Measurements from ENCODE around the gene FAM76B. TPM values are rescaled to one million over a fixed set of nuclear protein-coding genes. Genes with fewer than 3 reads are reported as not detected.

Gene FAM76B
- total RNA-seq, 1 experiment from 2014 or later = 13.3 TPM

DNA sequence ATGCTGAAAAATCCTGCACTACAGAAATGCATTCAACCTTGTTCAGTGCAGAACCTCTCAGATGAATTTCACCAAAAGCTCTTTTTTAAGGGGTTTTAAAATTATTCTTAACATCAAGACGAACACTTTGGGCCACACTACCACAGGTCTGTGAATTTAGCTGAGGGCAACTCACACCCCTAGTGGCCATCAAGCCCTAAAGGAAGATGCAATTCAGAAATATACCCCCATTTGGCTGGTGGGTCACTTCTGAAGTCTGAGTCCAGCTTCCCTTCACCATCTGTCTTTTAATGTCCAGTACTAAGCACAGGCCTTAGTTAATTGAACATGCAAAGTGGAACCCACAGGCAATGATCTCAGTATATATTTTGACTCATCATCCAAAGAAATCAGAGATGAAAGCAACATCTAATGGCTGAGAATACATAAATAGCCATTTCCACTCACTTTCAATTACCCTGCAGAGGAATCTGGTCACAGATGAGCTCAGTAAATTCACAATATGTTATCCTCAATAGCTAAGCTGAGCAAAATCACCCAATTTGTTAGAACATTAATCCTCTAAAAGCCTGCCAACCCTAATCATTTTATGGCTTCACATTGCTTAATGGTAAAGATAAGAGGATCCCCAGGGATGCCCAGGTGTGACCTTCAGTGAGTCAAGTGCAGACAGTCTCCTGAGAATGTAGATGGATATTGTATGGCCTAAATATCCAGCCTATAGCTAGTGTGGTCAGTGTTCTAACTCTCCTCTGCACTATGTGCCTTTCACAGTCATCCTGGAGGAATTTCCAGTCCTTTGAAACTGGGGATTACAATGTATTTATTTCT, 50.3 kb downstream of the FAM76B start:
- DNase-seq (no peak), ATAC-seq (no peak)
- Histone ChIP-seq H3K9me2 (replicated peaks; ENCODE audit: low read length) (no peaks in the 10 kb centered on the region), H3K27me3 (ENCODE audit: low read length) (peaks cover 40% of the 10 kb centered on the region), H2AFZ (ENCODE audit: low read length) (no peak overlapping the region), H4K20me1 (ENCODE audit: low read length) (no peaks in the 10 kb centered on the region), H3K9ac (ENCODE audit: low read length) (no peak overlapping the region), H3K4me2 (ENCODE audit: low read length) (no peak overlapping the region), H3F3A (ENCODE audit: low read length, unreplicated experiment) (no peaks in the 10 kb centered on the region), H3K36me3 (ENCODE audit: low read depth, low read length) (no peaks in the 10 kb centered on the region), H3K79me2 (ENCODE audit: low read length) (no peaks in the 10 kb centered on the region), H3K9me3 (ENCODE audit: low read length) (no peaks in the 10 kb centered on the region), H3K4me3 (ENCODE audit: low read length) (no peak overlapping the region), H3K4me1 (ENCODE audit: insufficient read depth, low read length) (no peaks in the 10 kb centered on the region), H3K27ac (ENCODE audit: low read length) (no peak overlapping the region)
- intact Hi-C loops (cut with micrococcal nuclease) = no loop called here
- POLR2A ChIA-PET (ENCODE audit: unreplicated experiment) = no interaction called here
- no TSS peak for BruUV-seq (replicated peaks)
- CTCF ChIA-PET = no interaction called here
- TF ChIP-seq EZH2phosphoT487 (IDR thresholded peaks at IDR 0.05; ENCODE audit: borderline replicate concordance, low read length) (no peak), EZH2 (IDR thresholded peaks at IDR 0.05; ENCODE audit: low read length, unreplicated experiment) (no peak)
- TF ChIP-seq, protein P1, sequence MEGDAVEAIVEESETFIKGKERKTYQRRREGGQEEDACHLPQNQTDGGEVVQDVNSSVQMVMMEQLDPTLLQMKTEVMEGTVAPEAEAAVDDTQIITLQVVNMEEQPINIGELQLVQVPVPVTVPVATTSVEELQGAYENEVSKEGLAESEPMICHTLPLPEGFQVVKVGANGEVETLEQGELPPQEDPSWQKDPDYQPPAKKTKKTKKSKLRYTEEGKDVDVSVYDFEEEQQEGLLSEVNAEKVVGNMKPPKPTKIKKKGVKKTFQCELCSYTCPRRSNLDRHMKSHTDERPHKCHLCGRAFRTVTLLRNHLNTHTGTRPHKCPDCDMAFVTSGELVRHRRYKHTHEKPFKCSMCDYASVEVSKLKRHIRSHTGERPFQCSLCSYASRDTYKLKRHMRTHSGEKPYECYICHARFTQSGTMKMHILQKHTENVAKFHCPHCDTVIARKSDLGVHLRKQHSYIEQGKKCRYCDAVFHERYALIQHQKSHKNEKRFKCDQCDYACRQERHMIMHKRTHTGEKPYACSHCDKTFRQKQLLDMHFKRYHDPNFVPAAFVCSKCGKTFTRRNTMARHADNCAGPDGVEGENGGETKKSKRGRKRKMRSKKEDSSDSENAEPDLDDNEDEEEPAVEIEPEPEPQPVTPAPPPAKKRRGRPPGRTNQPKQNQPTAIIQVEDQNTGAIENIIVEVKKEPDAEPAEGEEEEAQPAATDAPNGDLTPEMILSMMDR (conservative IDR thresholded peaks at IDR 0.05; ENCODE audit: low read depth, low read length) = peak; percentile 46; the same call in 1 of the 2 replicates

DNA sequence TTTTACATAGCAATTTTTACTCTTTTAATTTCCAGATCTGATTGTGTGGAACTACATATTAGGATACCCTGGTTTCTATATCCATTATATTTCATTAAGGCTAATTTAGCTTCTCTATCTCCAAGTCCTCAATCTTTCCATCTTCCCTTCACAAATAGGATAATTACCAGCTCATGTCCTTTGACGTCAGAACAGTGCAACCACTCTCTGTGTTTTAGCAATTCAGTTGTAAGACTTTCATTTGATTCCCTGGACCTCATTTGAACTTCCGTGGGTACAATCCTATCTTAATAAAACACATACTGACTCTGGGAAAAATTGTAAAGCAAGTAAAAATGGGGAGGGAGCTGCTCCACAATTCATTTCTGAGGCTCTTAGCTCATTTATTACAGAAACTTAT, 52.8 kb downstream of the FAM76B start:
- H3F3A ChIP-seq (ENCODE audit: low read length, unreplicated experiment) = no peaks in the 10 kb centered on the region
- H3K79me2 ChIP-seq (ENCODE audit: low read length) = no peaks in the 10 kb centered on the region
- ChIA-PET POLR2A (ENCODE audit: unreplicated experiment) (no interaction called here), CTCF (interaction anchor here (0.6 kb wide), 1 partner anchor 443 kb away, joined by 3 read pairs; no protein-coding TSS in a partner anchor)
- no peaks in the 10 kb centered on the region for H3K9me2 ChIP-seq (replicated peaks; ENCODE audit: low read length)
- no TSS peak for BruUV-seq (replicated peaks)
- no peak overlapping the region for H3K4me3 ChIP-seq (ENCODE audit: low read length)
- peaks cover 55% of the 10 kb centered on the region for H3K27me3 ChIP-seq (ENCODE audit: low read length)
- no peak for ATAC-seq
- DNase-seq = no peak
- H3K27ac ChIP-seq (ENCODE audit: low read length) = no peak overlapping the region
- no peak overlapping the region for H3K4me2 ChIP-seq (ENCODE audit: low read length)
- TF ChIP-seq, protein P1 (conservative IDR thresholded peaks at IDR 0.05; ENCODE audit: low read depth, low read length) = no peak
- TF ChIP-seq EZH2 (IDR thresholded peaks at IDR 0.05; ENCODE audit: low read length, unreplicated experiment) = no peak
- TF ChIP-seq EZH2phosphoT487 (IDR thresholded peaks at IDR 0.05; ENCODE audit: borderline replicate concordance, low read length) = no peak
- no peak overlapping the region for H3K9ac ChIP-seq (ENCODE audit: low read length)
- H4K20me1 ChIP-seq (ENCODE audit: low read length) = no peaks in the 10 kb centered on the region
- no peaks in the 10 kb centered on the region for H3K36me3 ChIP-seq (ENCODE audit: low read depth, low read length)
- H3K4me1 ChIP-seq (ENCODE audit: insufficient read depth, low read length) = no peaks in the 10 kb centered on the region
- H2AFZ ChIP-seq (ENCODE audit: low read length) = no peak overlapping the region
- intact Hi-C loops (cut with micrococcal nuclease) = no loop called here
- H3K9me3 ChIP-seq (ENCODE audit: low read length) = no peaks in the 10 kb centered on the region

DNA sequence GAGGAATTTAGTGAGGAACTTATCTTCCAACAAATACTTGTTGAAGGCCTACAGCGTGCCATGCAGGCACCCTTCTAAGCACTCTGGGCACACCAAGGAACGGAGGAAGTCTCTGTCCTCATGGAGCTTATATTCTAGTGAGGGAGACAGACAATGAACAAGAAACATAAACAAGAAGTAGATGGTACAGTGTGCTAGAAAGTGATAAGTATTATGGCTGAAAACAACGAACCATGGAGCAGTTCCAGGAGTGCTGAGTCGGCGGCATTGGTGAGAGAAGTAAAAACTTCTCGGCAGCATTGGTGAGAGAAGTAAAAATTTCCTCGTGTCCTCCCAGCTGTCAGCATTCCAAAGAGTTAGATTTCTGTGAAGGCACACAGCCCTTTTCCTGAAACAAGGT, 53.2 kb downstream of the FAM76B start:
- TF ChIP-seq, protein P1 (conservative IDR thresholded peaks at IDR 0.05; ENCODE audit: low read depth, low read length) = no peak
- no peak for TF ChIP-seq EZH2 (IDR thresholded peaks at IDR 0.05; ENCODE audit: low read length, unreplicated experiment)
- TF ChIP-seq EZH2phosphoT487 (IDR thresholded peaks at IDR 0.05; ENCODE audit: borderline replicate concordance, low read length) = no peak
- H3K4me3 ChIP-seq (ENCODE audit: low read length) = no peak overlapping the region
- H3K79me2 ChIP-seq (ENCODE audit: low read length) = no peaks in the 10 kb centered on the region
- H3K9me2 ChIP-seq (replicated peaks; ENCODE audit: low read length) = no peaks in the 10 kb centered on the region
- no peak overlapping the region for H2AFZ ChIP-seq (ENCODE audit: low read length)
- no peaks in the 10 kb centered on the region for H3K36me3 ChIP-seq (ENCODE audit: low read depth, low read length)
- DNase-seq (no peak), ATAC-seq (no peak)
- no peaks in the 10 kb centered on the region for H3K9me3 ChIP-seq (ENCODE audit: low read length)
- no peaks in the 10 kb centered on the region for H4K20me1 ChIP-seq (ENCODE audit: low read length)
- no peaks in the 10 kb centered on the region for H3K4me1 ChIP-seq (ENCODE audit: insufficient read depth, low read length)
- peaks cover 59% of the 10 kb centered on the region for H3K27me3 ChIP-seq (ENCODE audit: low read length)
- ChIA-PET POLR2A (ENCODE audit: unreplicated experiment) (no interaction called here), CTCF (interaction anchor here (0.6 kb wide), 1 partner anchor 444 kb away, joined by 3 read pairs; no protein-coding TSS in a partner anchor)
- H3K27ac ChIP-seq (ENCODE audit: low read length) = no peak overlapping the region
- intact Hi-C loops (cut with micrococcal nuclease) = no loop called here
- H3K4me2 ChIP-seq (ENCODE audit: low read length) = no peak overlapping the region
- no peak overlapping the region for H3K9ac ChIP-seq (ENCODE audit: low read length)
- no peaks in the 10 kb centered on the region for H3F3A ChIP-seq (ENCODE audit: low read length, unreplicated experiment)
- no TSS peak for BruUV-seq (replicated peaks)
